Fibroblast of the aortic adventitia (primary cell): ENCODE measurements around the gene ARHGAP10. TPM values are rescaled to one million over a fixed set of nuclear protein-coding genes. Genes with fewer than 3 reads are reported as not detected.

Experiments
- DNase-seq: peaks from one replicate; pipeline ENCODE4 v3.0.0-alpha.2; 2010; ENCODE audit warnings: low read depth
- H3K4me3 ChIP-seq: 2 replicates; pipeline ENCODE4 v1.5.1; 2011; ENCODE audit warnings: low read depth, mild to moderate bottlenecking, control low read depth, low read length, moderate library complexity
- CTCF ChIP-seq: IDR thresholded peaks from 2 replicates; pipeline ENCODE4 v1.5.1; 2011; ENCODE audit warnings: mild to moderate bottlenecking, low read length, control low read depth, inconsistent platforms; ENCODE audit not compliant: insufficient read depth
- total RNA-seq: library from RNA; depleted of rRNA; stranded (reverse); fragments of >200 nt; gene quantifications from 2 replicates; pipeline ENCODE4 v1.2.3, GENCODE V29; 2012; ENCODE audit warnings: low replicate concordance

Gene ARHGAP10
- total RNA-seq, 1 donor, result 45.0 TPM

GRCh38 chr4:147831551-147832171 lies 99.8 kb downstream of the ARHGAP10 start:
- H3K4me3 ChIP-seq, result no peak overlapping the region
- DNase-seq, result peak; percentile 82
- no peak for TF ChIP-seq CTCF

DNA sequence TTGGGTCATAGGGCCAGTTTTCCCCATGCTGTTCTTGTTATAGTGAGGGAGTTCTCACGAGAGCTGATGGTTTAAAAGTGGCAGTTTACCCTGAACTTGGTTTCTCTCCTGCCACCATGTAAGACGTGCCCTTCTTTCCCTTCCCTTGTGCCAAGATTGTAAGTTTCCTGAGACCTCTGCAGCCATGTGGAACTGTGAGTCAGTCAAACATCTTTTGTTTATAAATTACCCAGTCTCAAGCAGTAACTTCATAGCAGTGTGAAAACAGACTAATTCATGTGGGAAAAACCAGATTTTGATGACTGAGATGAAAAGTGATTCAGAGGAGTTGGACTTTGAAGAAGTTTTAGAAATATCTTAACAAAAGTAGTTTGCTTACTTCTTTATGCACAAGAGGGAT lies 101.4 kb downstream of the ARHGAP10 start:
- H3K4me3 ChIP-seq, result no peak overlapping the region

GRCh38 chr4:147833741-147834140 lies 101.9 kb downstream of the ARHGAP10 start:
- no peak for TF ChIP-seq CTCF
- no peak overlapping the region for H3K4me3 ChIP-seq
- DNase-seq, result no peak

More for the DNA sequence above, 101.4 kb downstream of the ARHGAP10 start:
- DNase-seq, result peak; percentile 20
- TF ChIP-seq CTCF, result no peak

DNA sequence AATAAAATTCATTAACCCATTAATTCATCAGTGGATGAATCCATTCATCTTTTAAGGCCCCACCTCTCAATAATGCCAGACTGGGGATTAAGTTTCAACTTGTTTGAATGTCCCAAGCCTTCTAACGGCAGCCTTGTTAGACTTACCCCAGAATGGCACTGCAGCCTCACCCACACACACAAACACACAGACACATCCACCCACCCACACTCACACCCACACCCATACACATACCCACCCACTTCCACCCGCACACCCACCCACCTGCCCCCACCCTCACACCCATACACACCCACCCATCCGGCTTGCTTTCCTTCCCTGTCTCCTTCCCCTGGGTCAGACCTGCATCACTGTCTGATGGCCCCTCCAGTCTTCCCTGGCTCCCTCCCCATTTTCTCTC lies 102.6 kb downstream of the ARHGAP10 start:
- DNase-seq, result no peak
- no peak overlapping the region for H3K4me3 ChIP-seq
- TF ChIP-seq CTCF, result no peak

DNA sequence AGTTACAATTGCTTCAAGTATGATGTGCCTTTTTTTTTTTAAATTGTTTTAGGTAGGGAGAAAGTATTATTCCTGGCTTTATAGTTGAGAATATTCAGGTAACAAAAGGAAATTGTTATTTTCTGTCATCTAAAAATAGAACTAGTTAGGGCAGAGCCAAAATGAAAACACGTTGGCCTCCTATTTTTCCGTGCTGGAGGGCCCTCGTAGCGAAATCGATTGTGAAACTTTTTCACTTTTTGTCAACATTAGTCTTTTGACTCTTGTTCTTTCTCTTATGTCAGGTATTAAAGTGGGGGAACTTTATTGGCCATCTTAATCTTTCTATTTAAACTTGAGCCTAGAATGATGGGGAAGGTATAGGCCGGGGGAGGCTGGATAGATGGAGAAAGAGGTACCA lies 104.9 kb downstream of the ARHGAP10 start:
- TF ChIP-seq CTCF, result no peak
- DNase-seq, result no peak
- no peak overlapping the region for H3K4me3 ChIP-seq

DNA sequence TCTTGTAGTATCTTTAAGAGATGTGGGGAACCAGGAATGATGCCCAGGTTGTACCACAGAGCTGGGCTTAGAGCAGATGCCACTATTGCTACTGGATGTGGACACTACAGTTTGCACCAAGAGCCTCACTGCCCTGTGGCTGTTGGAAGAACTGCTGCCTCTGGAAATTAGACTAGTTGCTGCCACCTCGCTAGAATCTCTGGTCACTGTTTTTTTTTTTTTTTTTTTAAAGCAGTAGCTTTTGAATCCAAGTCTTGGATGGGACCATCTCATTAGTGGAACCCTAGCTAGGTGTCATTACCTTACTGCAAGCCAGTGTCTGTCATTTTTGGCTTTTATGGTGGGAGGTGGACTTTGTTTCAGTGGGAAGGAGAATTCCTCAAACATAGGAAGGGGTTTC lies 105.5 kb downstream of the ARHGAP10 start:
- H3K4me3 ChIP-seq, result no peak overlapping the region
- DNase-seq, result no peak
- TF ChIP-seq CTCF, result peak; percentile 20

DNA sequence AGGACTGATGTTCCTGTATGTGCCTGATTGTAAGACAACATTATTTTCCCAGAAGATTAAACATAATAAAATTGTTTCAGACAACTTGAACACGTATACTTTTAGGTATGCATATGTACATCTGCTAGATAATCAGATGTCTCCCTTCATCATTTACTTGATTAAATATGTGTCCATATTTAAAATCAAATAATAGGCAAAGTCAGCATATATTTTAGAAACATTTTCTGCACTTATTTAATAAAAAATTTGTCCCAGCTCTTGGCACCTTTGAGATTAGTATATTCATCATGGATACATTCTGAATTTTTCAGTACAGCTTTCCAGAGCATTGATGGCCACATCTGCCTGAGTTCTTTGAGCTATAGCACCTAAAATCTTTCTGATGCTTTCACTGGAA lies 106.0 kb downstream of the ARHGAP10 start:
- no peak for TF ChIP-seq CTCF
- DNase-seq, result no peak
- no peak overlapping the region for H3K4me3 ChIP-seq
